ENCODE data around the gene CDH13.

Gene CDH13

GRCh38 chr16:83542491-83542890, 915.7 kb downstream of the CDH13 start:
- no peak for DNase-seq

- DNase-seq = no peak
Observed at GRCh38 chr16:83549316-83550182, 922.8 kb downstream of the CDH13 start.

- no peak for DNase-seq
Observed at GRCh38 chr16:83550183-83550569, 923.4 kb downstream of the CDH13 start.

GRCh38 chr16:83552228-83552627, 925.5 kb downstream of the CDH13 start:
- no peak for DNase-seq

GRCh38 chr16:83552930-83553329, 926.2 kb downstream of the CDH13 start:
- no peak for DNase-seq

GRCh38 chr16:83554096-83554495, 927.3 kb downstream of the CDH13 start:
- DNase-seq = no peak

- no peak for DNase-seq
Observed at GRCh38 chr16:83554540-83554939, 927.8 kb downstream of the CDH13 start.

GRCh38 chr16:83561876-83562275, 935.1 kb downstream of the CDH13 start:
- no peak for DNase-seq

GRCh38 chr16:83568345-83568744, 941.6 kb downstream of the CDH13 start:
- no peak for DNase-seq

GRCh38 chr16:83574388-83574787, 947.6 kb downstream of the CDH13 start:
- no peak for DNase-seq

GRCh38 chr16:83577078-83577745, 950.4 kb downstream of the CDH13 start:
- no peak for DNase-seq

GRCh38 chr16:83578171-83578570, 951.4 kb downstream of the CDH13 start:
- no peak for DNase-seq

- DNase-seq = no peak
Observed at GRCh38 chr16:83579027-83579426, 952.3 kb downstream of the CDH13 start.

- DNase-seq = no peak
Observed at GRCh38 chr16:83579436-83579835, 952.7 kb downstream of the CDH13 start.

GRCh38 chr16:83581082-83581481, 954.3 kb downstream of the CDH13 start:
- no peak for DNase-seq

- no peak for DNase-seq
Observed at GRCh38 chr16:83581994-83582747, 955.4 kb downstream of the CDH13 start.

- no peak for DNase-seq
Observed at GRCh38 chr16:83586036-83586435, 959.3 kb downstream of the CDH13 start.

GRCh38 chr16:83586461-83587200, 959.9 kb downstream of the CDH13 start:
- no peak for DNase-seq

GRCh38 chr16:83587201-83587600, 960.4 kb downstream of the CDH13 start:
- no peak for DNase-seq

GRCh38 chr16:83588070-83588469, 961.3 kb downstream of the CDH13 start:
- DNase-seq = no peak

- no peak for DNase-seq
Observed at GRCh38 chr16:83589576-83589975, 962.8 kb downstream of the CDH13 start.

GRCh38 chr16:83592778-83593177, 966.0 kb downstream of the CDH13 start:
- DNase-seq = no peak
